Lung microvascular endothelial cell (primary cell): Measurements from ENCODE around the gene MRPS34. TPM values are rescaled to one million over a fixed set of nuclear protein-coding genes. Genes with fewer than 3 reads are reported as not detected.

ENCODE experiments used
- DNase-seq, 2 donors: peaks; one replicate each; pipeline versions ENCODE4 v3.0.0 to v3.0.0-alpha.2; 2010; ENCODE audit warnings: low read depth in 2 of 2
- total RNA-seq: library from RNA; depleted of rRNA; stranded (reverse); fragments of >200 nt; gene quantifications from 2 replicates; pipeline ENCODE4 v1.2.1, GENCODE V29; 2014

MRPS34 gene
- total RNA-seq, 1 donor from 2014 or later = 50.4 TPM

GRCh38 chr16:1794908-1795666, 22.2 kb upstream of the MRPS34 start:
- DNase-seq = no peak

- DNase-seq = no peak
Observed at GRCh38 chr16:1794221-1794871, 21.4 kb upstream of the MRPS34 start.

DNA sequence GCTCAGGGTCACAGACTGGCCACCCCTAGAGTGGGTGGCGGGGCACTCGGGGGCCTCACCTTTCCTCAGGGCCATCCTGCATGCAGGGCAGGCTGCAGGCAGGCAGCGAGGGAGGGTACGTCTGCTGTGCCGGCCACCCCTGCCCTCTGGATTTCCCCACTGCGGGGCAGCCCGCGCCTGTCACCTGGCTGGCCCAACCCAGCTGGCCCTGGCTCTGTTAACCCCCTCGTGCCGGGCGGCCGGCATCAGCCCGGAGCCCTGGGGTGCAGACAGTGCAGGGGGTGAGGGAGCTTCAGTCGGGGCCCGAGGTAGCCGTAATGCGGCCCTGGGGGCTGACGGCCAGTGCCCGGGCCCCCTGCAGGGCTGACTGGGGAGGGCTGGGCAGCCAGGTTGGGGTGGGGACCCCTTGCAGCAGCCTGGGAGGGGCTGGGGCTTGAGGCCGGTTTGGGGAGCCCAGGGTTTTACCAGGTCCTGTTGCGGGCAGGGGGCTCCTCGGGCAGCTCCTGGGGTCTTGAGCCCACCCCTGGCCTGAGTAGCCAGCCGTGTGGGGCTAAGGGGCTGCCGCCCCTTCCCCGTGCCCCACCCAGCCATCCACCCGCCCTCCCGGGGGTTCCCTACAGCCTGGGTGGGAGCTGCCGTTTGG, 20.8 kb upstream of the MRPS34 start, which contains the start of gene IGFALS:
IGFALS (minus strand) TSS at position 128 of the 643 bp plus-strand sequence; CDS start at position 75, 53 bp downstream.
- no peak for DNase-seq

- no peak for DNase-seq
Observed at GRCh38 chr16:1792836-1793577, 20.1 kb upstream of the MRPS34 start.

DNA sequence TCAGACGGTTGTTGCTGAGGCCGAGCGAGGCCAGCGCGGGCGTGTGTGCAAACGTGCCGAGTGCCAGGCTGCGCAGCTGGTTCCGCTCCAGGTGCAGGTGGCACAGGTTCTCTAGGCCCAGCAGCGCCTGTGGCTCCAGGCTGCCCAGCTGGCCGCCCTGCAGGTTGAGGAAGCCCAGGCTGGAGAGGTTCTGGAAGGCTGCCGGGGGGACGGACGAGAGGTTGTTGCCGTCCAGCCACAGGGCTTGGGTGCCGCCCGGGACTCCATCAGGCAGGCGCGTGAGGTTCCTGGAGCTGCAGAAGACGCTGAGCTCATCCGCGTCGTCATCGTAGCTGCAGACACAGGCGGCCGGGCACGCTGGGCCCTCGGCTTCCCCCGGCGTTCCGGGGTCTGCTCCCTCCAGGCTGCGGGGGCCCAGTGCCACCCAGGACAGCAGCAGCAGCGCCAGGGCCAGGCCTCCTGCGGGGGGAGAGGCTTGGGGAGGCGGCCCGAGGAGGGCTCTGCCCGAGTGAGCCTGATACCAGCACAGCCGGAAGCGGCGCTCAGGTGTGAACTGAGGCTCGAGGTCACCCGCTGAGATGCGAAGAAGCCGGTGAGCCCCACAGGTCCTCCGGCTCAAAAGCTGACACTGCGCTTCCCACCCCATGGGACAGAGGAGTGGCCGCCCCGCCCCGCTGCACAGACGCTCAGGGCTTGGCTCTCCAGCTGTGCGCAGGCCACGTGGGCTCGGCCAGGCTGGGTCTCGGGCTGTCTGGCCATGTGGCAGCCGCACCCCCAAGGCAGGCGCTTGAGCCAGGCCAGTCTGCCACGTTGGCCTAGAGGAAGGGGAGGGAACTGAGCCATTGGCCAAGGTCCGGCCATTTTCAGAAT, 19.2 kb upstream of the MRPS34 start:
- no peak for DNase-seq

GRCh38 chr16:1791256-1791942, 18.5 kb upstream of the MRPS34 start:
- no peak for DNase-seq

DNA sequence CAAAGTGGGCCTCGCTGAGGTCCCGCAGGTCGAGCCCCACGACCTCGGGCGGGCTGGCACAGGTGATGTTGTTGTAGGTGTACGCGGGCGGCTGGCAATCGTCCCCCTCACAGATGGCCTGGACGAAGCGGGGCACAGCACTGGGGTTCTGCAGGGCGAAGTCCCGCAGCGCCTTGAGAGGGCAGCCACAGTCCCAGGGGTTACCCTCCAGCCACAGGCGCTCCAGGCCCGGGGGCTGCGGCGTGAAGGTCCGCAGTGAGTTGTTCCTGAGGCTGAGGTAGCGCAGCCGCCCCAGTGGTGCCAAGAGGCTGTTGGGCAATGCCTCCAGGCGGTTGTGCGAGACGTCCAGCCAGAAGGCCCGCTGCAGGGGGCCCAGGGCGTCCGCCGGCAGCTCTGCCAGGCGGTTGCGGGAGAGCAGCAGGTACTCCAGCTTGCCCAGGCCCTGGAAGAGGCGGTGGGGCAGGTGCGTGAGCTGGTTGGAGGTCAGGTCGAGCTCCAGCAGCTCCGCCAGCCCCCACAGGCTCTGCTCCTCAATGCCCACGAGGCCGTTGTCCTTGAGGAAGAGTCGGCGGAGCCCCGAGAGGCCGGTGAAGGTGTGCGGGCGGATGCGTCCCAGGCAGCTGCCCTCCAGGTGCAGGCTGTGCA, 17.8 kb upstream of the MRPS34 start:
- no peak for DNase-seq

DNA sequence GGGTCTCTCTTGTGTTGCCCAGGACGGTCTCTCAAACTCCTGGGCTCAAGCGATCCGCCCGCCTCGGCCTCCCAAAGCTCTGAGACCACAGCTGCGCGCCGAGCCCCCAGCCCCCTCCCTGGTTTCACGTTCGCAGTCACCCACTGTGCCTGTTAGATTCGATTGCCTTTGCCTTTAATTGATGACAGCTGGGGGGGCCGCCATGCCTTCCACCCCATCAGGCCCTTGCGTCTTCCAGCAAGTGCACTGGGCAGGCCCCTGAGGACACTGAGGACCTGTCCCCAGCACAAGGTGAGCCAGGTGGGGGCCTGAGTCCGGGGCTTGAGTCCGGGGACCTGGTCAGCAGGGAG, 17.3 kb upstream of the MRPS34 start:
- no peak for DNase-seq

DNA sequence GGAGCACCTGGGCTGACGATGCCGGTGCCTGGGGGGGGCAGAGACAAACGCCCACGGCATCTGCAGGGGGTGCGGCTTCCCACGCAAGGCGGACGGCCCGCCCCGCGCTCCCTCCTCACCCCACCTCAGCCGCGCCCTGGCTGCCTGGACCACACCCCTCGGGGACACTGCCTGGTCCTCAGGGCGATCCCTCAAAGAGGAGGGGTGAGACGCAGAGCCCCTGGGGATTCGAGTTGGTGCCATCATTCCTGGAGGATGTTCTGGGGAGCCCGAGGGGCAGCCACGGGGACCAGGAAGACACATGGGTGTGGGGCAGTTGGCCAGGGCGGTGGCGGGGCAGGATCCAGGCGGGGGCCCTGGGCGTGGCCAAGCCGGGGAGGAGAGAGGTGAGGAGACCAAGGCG, 16.7 kb upstream of the MRPS34 start:
- DNase-seq = no peak

DNA sequence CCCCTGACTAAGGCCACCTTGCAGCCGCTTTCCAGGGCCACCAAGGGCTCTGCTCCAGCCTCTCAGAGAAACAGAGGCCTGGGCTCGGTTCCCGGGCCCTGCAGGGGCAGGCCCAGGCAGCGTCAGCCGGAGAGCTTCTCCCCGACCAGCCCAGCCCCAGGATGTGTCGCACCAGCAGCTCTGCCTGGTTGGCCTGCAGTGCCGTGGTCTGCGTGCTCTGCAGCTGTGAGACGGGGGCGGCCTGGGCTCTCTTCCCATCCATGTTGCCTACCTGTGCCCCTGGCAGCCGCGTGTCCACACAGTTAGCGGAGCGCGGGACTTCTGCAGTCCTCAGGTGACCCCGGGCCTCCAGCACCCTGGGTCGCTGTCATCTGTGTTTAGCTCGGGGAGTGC, 15.8 kb upstream of the MRPS34 start:
- no peak for DNase-seq

GRCh38 chr16:1788095-1788707, 15.3 kb upstream of the MRPS34 start:
- DNase-seq = no peak

DNA sequence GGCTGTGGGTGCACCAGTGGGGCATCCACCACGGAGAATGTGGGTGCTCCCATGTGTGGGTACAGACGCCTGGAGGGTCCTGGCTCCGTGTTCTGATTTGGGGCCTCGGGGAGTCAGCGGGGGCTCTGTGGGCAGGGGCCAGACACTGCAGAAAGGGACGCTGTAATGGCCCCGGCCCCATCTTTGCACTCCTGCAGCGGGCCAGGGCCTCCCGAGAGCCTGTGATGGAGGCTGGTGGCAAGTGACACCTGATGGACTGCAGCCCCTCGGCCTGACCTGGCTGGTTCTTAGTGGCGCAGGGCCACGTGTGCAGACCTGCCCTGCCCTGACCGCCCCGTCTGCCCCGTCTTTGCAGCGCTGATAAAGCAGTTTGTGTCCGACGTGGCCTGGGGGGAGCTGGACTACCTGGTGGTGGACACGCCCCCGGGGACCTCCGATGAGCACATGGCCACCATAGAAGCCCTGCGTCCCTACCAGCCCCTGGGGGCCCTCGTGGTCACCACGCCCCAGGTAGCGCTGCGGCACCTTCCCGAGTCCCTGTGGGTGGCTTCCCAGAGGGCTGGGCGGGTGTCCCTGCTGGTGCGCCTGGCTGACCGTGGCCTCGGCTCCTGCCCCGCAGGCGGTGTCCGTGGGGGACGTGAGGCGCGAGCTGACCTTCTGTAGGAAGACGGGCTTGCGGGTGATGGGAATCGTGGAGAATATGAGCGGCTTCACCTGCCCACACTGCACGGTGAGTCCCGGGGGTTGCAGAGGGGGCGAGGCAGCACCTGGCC, 14.6 kb upstream of the MRPS34 start:
- DNase-seq = no peak

GRCh38 chr16:1787056-1787321, 14.1 kb upstream of the MRPS34 start:
- DNase-seq = no peak

DNA sequence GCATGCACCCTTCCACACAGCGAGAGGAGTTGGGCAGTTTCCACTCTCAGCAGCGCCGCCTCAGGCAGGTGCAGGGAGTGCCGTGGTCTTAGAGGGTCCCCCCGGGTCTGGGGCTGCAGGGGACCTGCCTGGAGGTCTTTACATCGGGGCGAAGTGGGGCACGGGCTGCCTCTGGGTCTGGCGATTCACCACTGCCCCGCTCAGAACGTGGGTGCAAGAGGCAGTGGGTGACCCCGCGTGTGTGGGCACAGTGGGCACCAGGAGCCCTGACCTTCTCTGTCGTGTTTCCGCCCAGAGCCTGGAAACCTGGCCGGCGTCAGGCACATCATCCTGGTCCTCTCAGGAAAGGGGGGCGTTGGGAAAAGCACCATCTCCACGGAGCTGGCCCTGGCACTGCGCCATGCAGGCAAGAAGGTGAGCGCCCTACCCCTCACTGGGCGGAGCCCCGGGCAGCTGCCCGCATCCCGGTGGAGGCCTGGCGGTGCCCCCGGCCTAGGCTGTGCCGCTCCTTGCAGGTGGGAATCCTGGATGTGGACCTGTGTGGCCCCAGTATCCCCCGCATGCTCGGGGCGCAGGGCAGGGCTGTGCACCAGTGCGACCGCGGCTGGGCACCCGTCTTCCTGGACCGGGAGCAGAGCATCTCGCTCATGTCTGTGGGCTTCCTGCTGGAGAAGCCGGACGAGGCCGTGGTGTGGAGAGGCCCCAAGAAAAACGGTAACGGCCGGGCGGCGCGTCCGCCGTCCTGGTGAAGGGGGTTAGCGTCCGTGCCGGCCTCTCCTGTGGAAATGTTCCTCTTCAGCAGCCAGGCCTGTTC, 13.5 kb upstream of the MRPS34 start:
- DNase-seq = no peak

DNA sequence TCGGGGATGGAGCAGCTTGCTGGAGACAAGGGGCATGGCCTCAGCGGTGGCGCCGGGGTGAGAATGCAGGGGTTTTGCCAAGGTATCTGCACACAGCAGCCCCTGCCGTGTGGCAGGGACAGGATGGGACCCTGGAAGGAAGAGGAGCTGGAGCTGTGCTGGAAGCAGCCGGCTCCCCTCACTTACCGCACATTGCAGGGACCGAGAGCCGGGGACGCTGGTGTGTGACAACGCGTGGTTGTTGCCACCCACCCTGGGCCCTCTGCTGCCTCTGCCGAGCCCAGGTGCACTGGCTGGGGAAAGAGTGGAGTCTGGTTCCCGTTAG, 12.9 kb upstream of the MRPS34 start:
- no peak for DNase-seq

DNA sequence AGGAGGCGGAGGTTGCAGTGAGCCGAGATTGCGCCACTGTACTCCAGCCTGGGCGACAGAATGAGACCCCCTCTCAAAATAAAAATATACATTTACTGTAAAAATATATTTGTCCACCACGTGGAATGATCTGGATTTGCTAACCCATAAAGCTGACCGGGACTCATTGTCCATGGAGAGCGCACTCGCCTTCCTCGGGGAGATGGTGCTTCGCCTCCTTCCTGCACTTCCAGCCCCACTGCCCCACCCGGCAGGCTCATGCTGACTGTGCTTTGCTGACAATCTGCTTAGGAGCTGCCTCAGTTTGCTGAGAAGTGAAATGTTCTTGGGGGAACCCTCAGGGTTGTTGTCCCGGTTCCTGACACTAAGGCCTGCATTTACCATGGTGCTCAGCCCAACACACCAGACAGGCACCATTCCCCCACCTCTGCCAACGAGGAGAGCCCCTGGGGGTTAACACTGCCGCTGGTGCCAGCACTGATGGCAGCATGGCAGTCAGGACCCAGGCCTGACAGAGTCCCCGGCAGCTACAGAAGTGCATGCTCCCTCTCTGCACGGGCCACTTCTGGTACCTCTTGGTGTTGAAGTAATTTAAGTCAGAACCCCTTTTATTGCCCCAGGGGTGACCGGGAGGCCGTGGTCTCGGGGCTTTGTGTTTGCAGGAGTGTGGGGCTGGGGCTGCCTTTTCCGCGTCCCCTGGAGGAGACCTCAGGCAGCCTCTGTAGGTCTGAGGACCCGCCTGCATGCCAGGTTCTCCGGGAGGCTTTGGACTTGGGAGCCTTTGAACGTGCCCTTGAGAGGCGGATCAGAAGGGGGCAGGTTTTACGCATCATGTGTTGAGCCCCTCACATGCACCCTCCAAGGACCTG, 12.3 kb upstream of the MRPS34 start:
- no peak for DNase-seq
